OCI-M2 (cell line): ENCODE measurements around the gene ERC2.

ENCODE experiments used
- DNase-seq: peaks from one replicate; lab custom pipeline; 2025; ENCODE audit not compliant: unreplicated experiment; lab: John Stamatoyannopoulos, UW

Gene ERC2

GRCh38 chr3:55658690-55659562 lies 809.3 kb downstream of the ERC2 start:
- DNase-seq = no peak

- no peak for DNase-seq
Measured at GRCh38 chr3:55658270-55658669, 810.0 kb downstream of the ERC2 start.

- no peak for DNase-seq
Measured at GRCh38 chr3:55655544-55655943, 812.7 kb downstream of the ERC2 start.

- DNase-seq = no peak
Measured at GRCh38 chr3:55654123-55654760, 814.0 kb downstream of the ERC2 start.

GRCh38 chr3:55651011-55651410 lies 817.3 kb downstream of the ERC2 start:
- DNase-seq = no peak

- no peak for DNase-seq
Measured at GRCh38 chr3:55650011-55650410, 818.3 kb downstream of the ERC2 start.

- no peak for DNase-seq
Measured at GRCh38 chr3:55649554-55649953, 818.7 kb downstream of the ERC2 start.

- no peak for DNase-seq
Measured at GRCh38 chr3:55648591-55649318, 819.5 kb downstream of the ERC2 start.

- DNase-seq = no peak
Measured at GRCh38 chr3:55647670-55648069, 820.6 kb downstream of the ERC2 start.

GRCh38 chr3:55647063-55647462 lies 821.2 kb downstream of the ERC2 start:
- DNase-seq = no peak

GRCh38 chr3:55646121-55646520 lies 822.1 kb downstream of the ERC2 start:
- no peak for DNase-seq

- no peak for DNase-seq
Measured at GRCh38 chr3:55645422-55645821, 822.8 kb downstream of the ERC2 start.

GRCh38 chr3:55643283-55643682 lies 825.0 kb downstream of the ERC2 start:
- no peak for DNase-seq

- DNase-seq = no peak
Measured at GRCh38 chr3:55641964-55642363, 826.3 kb downstream of the ERC2 start.

- no peak for DNase-seq
Measured at GRCh38 chr3:55639896-55640765, 828.1 kb downstream of the ERC2 start.

GRCh38 chr3:55639143-55639542 lies 829.1 kb downstream of the ERC2 start:
- no peak for DNase-seq

- no peak for DNase-seq
Measured at GRCh38 chr3:55637906-55638638, 830.2 kb downstream of the ERC2 start.

- DNase-seq = no peak
Measured at GRCh38 chr3:55636300-55637195, 831.7 kb downstream of the ERC2 start.

GRCh38 chr3:55634345-55634744 lies 833.9 kb downstream of the ERC2 start:
- DNase-seq = no peak
